Urinary bladder (tissue), 4 donors: ENCODE data around the gene PRR14L. TPM values are rescaled to one million over a fixed set of nuclear protein-coding genes. Genes with fewer than 3 reads are reported as not detected.
A peak's percentile ranks its signal among the peaks of the same experiment; 100 is the strongest.
"Not testable (repeated sequence)": the region's sequence is repeated elsewhere in the genome, so short reads cannot be mapped to it uniquely, and the experiment has no call there.

Experiments used
- DNase-seq: peaks from one replicate; pipeline ENCODE4 v3.0.0-alpha.2; 2015; ENCODE audit errors: extremely low spot score
- H3K27ac ChIP-seq: one replicate; pipeline ENCODE4 v1.5.1; 2013; ENCODE audit warnings: low read depth, mild to moderate bottlenecking, moderate library complexity
- H3K36me3 ChIP-seq: one replicate; pipeline ENCODE4 v1.6.1; 2013; ENCODE audit warnings: mild to moderate bottlenecking, moderate library complexity; ENCODE audit not compliant: insufficient read depth
- H3K4me1 ChIP-seq: one replicate; pipeline ENCODE4 v1.6.1; 2013; ENCODE audit warnings: mild to moderate bottlenecking, moderate library complexity; ENCODE audit not compliant: insufficient read depth
- H3K4me3 ChIP-seq: one replicate; pipeline ENCODE4 v1.5.1; 2013; ENCODE audit warnings: low read depth, low read length
- WGBS: extraction: QIAGEN DNeasy Blood & Tissue Kit; methylation state at CpG from one replicate; pipeline ENCODE4 v1.1.7; 2013; 5-methylcytosine and 5-hydroxymethylcytosine counted together
- polyA plus RNA-seq: library from polyadenylated mRNA; stranded (reverse); fragments of 200-250 nt; gene quantifications from one replicate; pipeline ENCODE4 v1.2.3, GENCODE V29; 2013
- total RNA-seq: library from RNA; depleted of rRNA; stranded (reverse); fragments of >200 nt; gene quantifications from one replicate; pipeline ENCODE4 v1.2.3, GENCODE V29; 2014
- donor health status: healthy with polysubstance abuse.
- donor health status: healthy.

Gene PRR14L
- total and polyA plus RNA-seq, 2 donors: 8.4 to 24.3 TPM

DNA sequence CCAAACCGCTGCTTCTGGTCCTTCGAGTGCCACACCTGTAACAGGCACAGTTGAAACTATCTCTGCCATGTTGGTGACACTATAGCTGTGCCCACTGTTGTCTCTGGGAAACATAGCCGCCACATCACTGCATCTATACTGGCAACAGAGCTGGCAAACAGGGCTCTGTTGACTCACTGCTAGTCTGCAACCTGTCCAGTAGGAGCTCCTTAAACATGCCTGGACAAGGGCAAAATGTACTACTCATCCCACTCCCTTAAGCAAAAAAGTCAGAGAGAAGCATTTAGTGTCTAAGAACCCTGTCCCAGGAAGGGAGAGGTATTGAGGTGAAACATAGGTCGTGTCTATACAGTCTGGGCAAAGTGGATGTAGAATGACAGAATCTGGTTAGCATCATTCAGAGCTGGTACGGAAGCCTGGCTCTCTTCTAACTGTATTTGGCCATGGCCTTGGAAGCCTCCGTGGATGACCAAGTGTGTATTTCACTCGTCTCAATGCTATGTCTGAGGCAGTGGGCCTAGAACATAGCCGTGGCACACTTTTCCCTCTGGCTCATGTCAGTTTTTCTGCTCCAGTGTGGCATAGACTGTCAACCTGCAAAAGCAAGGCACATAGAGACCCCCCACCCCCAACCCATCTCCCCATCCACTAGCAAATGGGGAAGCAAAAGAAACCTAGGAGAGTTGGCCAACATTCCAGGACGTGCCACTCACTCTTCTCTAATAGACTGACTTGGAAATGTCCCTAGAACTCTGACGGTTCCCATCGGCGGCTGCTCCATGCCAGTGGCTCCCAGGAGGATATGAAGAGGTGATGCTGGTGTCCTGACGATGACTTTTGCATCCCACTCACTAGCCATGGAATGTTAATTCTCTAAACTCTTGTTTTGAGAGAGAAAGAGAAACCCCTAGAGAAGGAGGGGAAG lies 66.5 kb downstream of the PRR14L start:
- H3K27ac ChIP-seq: no peak overlapping the region
- H3K4me3 ChIP-seq: no peak overlapping the region
- peaks cover 2% of the 10 kb centered on the region for H3K36me3 ChIP-seq
- H3K4me1 ChIP-seq: no peaks in the 10 kb centered on the region
- DNase-seq: no peak
- whole genome bisulfite sequencing: 79% methylated on average over 13 of the region's 13 CpGs

DNA sequence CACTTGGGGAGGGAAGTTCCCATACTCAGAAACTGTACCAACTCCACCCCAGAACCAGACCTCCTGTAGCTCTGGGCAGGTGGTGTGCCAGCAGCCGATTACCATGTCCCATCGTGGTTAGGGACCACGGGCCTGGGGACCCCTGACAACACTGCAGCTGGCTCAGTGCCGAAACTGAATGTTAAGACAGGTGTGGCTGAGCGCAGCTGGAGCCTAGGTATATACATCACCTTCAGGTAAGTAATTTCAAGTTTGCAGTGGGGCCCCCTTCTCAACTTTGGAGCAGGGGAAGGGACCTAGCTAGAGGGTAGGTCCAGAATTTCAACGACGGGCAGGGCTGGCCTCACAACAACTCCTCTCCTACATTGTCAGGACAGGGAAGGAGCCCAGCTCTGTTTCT lies 67.2 kb downstream of the PRR14L start:
- Histone ChIP-seq H3K27ac (no peak overlapping the region), H3K4me1 (no peaks in the 10 kb centered on the region), H3K4me3 (no peak overlapping the region), H3K36me3 (peaks cover 2% of the 10 kb centered on the region)
- 93% methylated on average over 7 of the region's 7 CpGs for WGBS
- no peak for DNase-seq

DNA sequence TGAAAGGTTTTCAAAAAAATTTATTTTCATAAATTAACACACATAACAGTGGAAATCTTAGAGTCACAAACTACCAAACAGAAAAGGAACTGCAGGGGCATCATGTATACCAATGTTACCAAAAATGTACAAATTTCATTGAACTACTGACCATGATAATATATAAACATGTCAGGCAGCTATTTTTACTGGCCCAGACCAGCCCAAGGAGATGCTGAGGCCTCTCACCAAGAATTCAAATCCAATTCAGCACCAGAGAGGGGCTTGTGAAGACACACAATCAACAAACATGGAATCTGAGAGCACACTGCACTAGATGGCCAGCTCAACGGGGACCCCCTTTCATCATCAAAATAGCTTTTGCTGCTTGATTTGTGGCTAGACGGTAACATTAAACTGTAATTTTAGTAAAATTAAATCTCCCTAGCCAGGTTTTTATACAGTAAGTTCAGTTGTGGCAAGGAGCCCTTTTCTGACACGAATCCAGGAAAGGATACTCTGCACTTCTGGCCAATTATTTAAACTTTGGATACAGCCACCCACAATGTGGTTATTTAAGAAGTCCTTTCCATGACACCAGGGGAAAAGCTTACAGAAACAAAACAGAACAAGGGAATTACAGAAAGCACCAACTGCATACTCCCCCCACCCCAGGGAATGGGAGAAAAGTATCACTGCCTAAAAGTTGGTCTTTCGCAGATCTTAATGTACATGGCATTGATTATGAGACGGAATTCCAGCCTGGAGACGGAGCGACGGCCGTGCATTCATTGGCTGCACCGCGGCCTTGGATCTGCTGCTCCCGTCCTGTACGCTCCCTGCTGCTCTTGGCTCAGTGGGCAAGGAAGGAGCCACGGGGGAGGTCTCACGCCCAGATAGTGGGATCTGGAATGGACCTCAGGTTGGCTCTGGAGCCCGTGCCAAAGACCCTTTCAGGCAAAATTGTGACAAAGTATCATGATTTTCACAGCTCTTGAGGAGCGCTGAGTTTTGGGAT lies 68.3 kb downstream of the PRR14L start:
- no peak overlapping the region for H3K27ac ChIP-seq
- WGBS: 34% methylated on average over 17 of the region's 17 CpGs
- H3K36me3 ChIP-seq: peaks cover 2% of the 10 kb centered on the region
- no peak overlapping the region for H3K4me3 ChIP-seq
- no peaks in the 10 kb centered on the region for H3K4me1 ChIP-seq
- DNase-seq: no peak

DNA sequence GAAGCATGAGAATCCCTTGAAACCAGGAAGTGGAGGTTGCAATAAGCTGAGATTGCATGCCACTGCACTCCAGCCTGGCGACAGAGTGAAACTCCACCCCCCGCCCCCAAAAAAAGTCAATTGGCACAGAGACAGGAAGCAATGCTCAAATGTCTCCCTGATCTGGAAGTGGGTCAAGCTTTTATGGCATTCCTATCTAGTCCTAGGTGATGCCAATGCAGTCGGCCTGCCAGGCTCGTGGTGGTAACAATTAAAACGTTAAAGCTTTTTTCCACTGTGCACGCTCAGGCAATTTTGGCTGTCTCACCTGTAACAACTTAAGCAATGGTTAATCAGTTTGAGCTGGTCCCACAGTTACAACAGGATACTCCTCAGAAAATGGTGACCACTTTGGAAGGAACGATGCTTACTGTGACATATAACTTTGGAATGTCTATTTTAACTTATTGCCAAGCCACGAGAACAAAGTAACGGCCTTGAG lies 69.0 kb downstream of the PRR14L start:
- DNase-seq: no peak
- no peaks in the 10 kb centered on the region for H3K4me1 ChIP-seq

DNA sequence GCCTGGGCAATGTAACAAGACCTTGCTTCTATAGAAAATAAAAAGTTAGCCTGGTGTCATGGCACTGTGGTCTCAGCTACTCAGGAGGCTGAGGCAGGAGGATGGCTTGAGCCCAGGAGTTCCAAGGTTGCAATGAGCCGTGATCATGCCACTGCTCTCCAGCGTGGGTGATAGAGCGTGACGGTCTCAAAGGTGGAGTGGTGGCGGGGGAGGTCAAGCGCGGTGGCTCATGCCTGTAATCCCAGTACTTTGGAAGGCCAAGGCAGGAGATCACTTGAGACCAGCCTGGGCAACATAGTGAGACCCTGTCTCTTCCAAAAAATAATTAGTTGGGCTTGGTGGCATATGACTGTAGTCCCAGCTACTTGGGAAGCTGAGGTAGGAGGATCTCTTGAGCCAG lies 71.2 kb downstream of the PRR14L start:
- 91% methylated on average over 7 of the region's 7 CpGs for WGBS
- Histone ChIP-seq H3K4me3 (no peak overlapping the region), H3K27ac (no peak overlapping the region), H3K36me3 (no peaks in the 10 kb centered on the region), H3K4me1 (no peaks in the 10 kb centered on the region)
- DNase-seq: no peak

More for the DNA sequence above, 69.0 kb downstream of the PRR14L start:
- WGBS: 36% methylated on average over 9 of the region's 9 CpGs
- Histone ChIP-seq H3K36me3 (peaks cover 2% of the 10 kb centered on the region), H3K27ac (no peak overlapping the region), H3K4me3 (no peak overlapping the region)

DNA sequence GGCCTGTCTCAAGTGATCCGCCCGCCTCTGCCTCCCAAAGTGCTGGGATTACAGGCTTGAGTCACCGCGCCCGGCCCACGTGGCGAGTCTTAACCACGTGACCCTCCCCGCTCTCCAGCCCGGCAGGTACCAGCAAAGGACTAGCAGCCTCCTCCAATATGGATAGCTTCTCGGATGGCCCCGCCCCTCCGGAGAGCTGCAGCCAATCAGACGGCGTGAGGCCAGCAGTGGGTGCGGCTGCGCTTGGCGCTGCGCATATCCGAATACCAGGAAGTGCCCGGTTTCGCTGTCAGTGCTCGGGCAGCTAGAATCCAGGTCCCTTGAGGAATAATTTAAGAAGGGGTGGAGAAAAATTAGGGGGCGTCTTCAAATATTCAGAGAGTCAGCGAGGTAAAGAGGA lies 73.2 kb downstream of the PRR14L start:
- 3% methylated on average over 25 of the region's 25 CpGs for WGBS
- H3K36me3 ChIP-seq: no peaks in the 10 kb centered on the region
- H3K4me3 ChIP-seq: peak overlapping the region; percentile 46
- DNase-seq: peak; percentile 71
- H3K27ac ChIP-seq: no peak overlapping the region
- no peaks in the 10 kb centered on the region for H3K4me1 ChIP-seq

DNA sequence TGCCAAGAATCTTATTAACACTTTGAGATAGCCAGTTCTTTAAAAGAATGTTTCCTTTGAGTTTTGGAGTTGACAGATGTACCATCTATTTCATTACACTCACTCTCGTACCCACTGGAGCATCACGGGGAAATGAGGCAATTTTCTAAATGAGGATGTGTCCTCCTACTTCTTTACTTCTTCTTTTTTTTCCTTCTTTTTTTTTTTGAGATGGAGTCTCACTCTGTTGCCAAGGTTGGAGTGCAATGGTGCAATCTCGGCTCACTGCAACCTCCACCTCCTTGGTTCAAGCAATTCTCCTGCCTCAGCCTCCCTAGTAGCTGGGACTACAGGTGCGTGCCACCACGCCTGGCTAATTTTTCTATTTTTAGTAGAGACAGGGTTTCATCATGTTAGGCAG lies 75.7 kb downstream of the PRR14L start:
- H3K36me3 ChIP-seq, H3K4me3 ChIP-seq, H3K4me1 ChIP-seq, H3K27ac ChIP-seq, DNase-seq: not testable (repeated sequence)
- WGBS: 82% methylated on average over 5 of the region's 5 CpGs

DNA sequence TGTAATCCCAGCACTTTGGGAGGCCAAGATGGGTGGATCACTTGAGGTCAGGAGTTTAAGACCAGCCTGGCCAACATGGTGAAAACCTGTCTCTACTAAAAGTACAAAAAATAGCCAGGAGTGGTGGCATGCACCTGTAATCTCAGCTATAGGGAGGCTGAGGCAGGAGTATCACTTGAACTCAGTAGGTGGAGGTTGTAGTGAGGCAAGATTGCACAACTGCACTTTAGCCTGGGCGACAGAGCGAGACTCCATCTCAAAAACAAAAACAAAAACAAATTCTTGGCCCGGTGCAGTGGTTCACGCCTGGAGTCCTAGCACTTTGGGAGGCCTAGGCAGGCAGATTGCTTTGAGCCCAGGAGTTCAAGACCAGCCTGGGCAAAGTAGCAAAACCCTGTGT lies 81.1 kb downstream of the PRR14L start:
- DNase-seq, H3K36me3 ChIP-seq, H3K4me3 ChIP-seq, H3K27ac ChIP-seq, H3K4me1 ChIP-seq: not testable (repeated sequence)
- WGBS: 87% methylated on average over 4 of the region's 4 CpGs

DNA sequence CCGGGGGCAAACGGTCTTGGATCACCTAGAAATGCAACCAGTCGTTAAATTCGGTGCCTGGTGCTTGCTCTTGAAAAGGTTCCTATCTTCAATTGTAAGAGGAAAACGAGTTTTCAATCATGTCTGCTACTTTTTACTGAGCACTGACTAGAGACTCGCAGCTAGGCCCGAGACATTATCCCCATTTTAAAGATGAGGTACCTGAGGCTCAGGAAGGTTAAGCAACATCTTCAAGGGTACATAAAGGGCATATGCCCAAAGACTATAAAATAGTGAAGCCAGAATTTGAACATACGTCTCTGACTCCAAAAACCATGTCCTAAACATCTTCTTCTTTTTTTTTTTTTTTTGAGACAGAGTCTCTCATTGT lies 87.3 kb downstream of the PRR14L start:
- Histone ChIP-seq H3K4me1 (no peaks in the 10 kb centered on the region), H3K36me3 (no peaks in the 10 kb centered on the region), H3K4me3 (peak overlapping the region; percentile 66), H3K27ac (peak overlapping the region; percentile 25)
- 75% methylated on average over 8 of the region's 8 CpGs for WGBS
- no peak for DNase-seq

DNA sequence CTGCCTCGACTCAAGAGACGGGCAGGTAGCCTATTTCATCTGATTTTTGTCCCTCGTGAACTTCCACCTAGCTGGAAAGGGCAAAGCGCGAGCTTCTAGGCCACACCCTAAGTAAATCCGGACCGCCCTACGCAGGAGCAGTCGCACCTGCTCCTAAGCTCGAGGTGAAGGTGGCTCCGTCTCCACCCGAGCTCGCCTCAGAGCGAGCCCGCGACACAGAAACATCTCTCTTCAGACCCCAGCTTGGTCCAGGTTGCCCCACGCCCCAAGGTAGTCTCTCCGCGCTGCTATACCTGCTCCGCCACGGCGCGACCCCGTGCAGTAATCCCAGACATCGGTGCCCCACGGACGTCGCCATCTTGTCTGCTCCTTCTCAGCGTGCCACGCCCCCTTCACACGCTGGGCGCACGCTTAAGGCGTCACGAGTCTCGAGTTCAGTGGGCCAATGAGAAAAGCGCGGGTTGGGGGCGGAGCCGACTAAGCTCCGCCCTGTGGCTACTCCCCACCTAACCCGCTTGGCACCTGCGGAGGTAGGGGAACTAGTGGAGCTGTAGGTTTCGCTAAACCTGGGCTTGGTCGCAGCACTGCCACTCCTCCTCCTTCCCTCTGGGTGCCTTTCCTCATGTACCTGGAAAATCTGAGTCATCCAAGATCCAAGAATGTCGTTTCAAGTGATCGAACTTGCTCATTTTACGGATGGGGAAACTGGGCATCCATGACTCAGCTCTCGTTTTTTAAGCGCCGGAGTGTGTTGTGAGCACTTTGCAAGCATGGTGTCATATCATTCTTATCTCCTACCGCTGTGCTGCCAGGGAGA lies 87.9 kb downstream of the PRR14L start, which contains the start of gene PISD:
Gene PISD (minus strand): TSS at position 365 of the 817 bp plus-strand sequence. CDS start 7 bp downstream, at position 358.
- peak; percentile 86 for DNase-seq
- no peaks in the 10 kb centered on the region for H3K4me1 ChIP-seq
- no peaks in the 10 kb centered on the region for H3K36me3 ChIP-seq
- WGBS: 3% methylated on average over 52 of the region's 52 CpGs
- H3K4me3 ChIP-seq: peak within 1 kb of the TSS; percentile 66
- H3K27ac ChIP-seq: peak within 1 kb of the TSS; percentile 54

DNA sequence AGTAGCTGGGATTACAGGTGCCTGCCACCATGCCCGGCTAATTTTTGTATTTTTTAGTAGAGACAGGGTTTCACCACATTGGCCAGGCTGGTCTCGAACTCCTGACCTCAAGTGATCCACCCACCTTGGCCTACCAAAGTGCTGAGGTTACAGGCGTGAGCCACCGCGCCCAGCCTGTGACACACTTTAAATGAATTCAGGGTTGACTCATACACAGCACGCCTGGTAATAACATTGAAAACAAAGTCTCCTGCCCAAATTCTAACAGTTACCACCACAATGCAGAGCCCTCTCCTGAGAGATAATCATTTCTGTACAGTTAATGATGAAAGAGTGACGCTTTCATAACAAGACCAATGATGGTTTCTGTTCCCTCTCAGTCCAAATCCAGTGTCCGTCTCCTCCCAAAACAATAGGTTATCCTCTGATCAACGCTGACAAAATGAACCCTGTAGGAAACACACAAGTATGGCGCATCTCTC lies 89.0 kb downstream of the PRR14L start:
- not testable (repeated sequence) for H3K36me3 ChIP-seq, H3K4me3 ChIP-seq, H3K27ac ChIP-seq, DNase-seq, H3K4me1 ChIP-seq
- 67% methylated on average over 10 of the region's 10 CpGs for WGBS

DNA sequence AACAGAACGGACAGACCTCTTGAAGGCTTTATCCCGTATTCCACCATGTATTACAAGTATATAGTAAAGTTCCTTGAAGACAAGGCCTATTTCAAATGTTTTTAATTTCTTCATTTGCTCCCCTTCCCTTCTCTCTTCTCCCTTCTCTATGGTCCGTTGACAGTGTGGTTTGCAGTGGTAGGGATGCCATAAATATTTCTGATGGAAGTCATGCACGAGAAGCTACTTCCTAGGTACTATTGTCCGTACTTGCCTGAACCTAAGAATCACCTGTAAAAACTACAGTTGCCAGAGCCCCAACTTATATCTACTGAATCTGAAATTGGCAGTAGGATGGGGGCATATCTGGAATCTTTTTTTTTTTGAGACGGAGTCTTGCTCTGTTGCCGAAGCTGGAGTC lies 90.7 kb downstream of the PRR14L start:
- H3K36me3 ChIP-seq: no peaks in the 10 kb centered on the region
- H3K4me3 ChIP-seq: no peak overlapping the region
- no peak for DNase-seq
- no peak overlapping the region for H3K27ac ChIP-seq
- no peaks in the 10 kb centered on the region for H3K4me1 ChIP-seq
- WGBS: 81% methylated on average over 7 of the region's 7 CpGs

DNA sequence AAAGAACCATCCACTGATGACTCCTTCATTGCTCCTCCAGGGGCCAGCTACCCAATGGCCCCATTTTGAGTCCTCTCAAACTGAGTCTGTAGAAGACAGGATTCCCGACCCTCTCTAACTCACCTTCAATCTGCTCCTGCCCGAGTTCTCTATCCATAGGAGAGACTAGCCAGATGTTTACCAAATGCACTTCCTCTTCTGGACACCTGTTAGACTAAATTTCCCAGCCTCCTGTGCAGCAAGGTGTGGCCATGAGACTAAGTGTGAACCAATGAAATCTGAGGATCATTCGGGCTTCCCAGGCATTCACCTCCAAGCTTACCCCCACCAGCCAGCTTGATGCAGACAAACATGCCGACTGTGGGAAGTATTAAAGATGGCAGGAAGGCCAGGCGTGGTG lies 95.5 kb downstream of the PRR14L start:
- no peak for DNase-seq
- Histone ChIP-seq H3K4me3 (no peak overlapping the region), H3K36me3 (no peaks in the 10 kb centered on the region), H3K4me1 (no peaks in the 10 kb centered on the region), H3K27ac (no peak overlapping the region)
- 95% methylated on average over 5 of the region's 5 CpGs for WGBS
